ENCODE data around the gene SORCS1. TPM values are rescaled to one million over a fixed set of nuclear protein-coding genes. Genes with fewer than 3 reads are reported as not detected.
A peak's percentile ranks its signal among the peaks of the same experiment; 100 is the strongest.
"Not testable (repeated sequence)": the region's sequence is repeated elsewhere in the genome, so short reads cannot be mapped to it uniquely, and the experiment has no call there.

Gene SORCS1
- total and polyA plus RNA-seq, 4 donors, result 0.04 to 3.5 (median 0.05) TPM

DNA sequence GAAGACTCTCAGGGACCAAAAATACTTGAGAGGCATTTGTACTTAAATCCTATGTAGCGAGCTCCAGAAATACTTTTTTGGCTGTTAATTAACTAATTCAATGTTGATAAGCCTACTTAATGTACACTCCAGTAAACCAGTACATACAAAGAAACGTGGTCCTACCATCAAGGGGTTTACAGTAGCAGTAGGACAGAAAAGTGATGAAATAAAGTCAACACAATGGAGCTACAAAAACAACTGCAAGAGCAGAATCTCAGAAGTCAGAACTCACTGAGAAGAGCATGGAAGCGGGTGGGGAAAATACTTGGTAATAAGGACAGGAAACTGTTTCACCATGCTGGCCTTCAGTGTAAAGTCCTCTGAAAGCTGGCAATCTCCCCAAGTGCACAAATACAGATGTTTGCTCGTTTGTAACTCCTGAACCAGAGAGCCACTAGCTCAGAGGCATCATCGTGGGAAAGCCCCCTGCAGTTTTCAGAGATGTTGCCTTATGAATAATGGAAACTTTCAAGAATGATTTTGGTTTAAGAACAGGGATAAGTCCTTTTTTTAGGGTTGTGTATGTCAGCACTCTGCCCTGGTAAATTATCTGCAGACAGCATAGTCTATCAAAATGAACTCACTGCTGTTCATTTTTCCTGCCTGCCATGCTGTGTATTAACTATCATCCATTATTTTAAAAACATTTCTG, 233.2 kb downstream of the SORCS1 start:
- H3K4me1 ChIP-seq (ENCODE audit: control insufficient read depth in 5 of 5, insufficient read depth in 5 of 5, low read length in 5 of 5), result peaks cover 0 to 11% (median 0%) of the 10 kb centered on the region in 5 donors
- 28 to 33% methylated on average over 5 of the region's 5 CpGs for WGBS, 2 donors
- H3K27ac ChIP-seq (ENCODE audit: low read depth in 1 of 2, low read length in 1 of 2), result no peak overlapping the region
- DNase-seq, result peak; percentile 17 to 64 (median 18)
- H3K9ac ChIP-seq (ENCODE audit: insufficient read depth in 1 of 2, low read length in 2 of 2), result no peak overlapping the region
- H3K9me3 ChIP-seq (ENCODE audit: control insufficient read depth in 4 of 4, insufficient read depth in 3 of 4, low read length in 3 of 4), result no peaks in the 10 kb centered on the region
- ATAC-seq (ENCODE audit: insufficient read depth, low FRiP score), result peak; percentile 44
- TF ChIP-seq, protein P1, sequence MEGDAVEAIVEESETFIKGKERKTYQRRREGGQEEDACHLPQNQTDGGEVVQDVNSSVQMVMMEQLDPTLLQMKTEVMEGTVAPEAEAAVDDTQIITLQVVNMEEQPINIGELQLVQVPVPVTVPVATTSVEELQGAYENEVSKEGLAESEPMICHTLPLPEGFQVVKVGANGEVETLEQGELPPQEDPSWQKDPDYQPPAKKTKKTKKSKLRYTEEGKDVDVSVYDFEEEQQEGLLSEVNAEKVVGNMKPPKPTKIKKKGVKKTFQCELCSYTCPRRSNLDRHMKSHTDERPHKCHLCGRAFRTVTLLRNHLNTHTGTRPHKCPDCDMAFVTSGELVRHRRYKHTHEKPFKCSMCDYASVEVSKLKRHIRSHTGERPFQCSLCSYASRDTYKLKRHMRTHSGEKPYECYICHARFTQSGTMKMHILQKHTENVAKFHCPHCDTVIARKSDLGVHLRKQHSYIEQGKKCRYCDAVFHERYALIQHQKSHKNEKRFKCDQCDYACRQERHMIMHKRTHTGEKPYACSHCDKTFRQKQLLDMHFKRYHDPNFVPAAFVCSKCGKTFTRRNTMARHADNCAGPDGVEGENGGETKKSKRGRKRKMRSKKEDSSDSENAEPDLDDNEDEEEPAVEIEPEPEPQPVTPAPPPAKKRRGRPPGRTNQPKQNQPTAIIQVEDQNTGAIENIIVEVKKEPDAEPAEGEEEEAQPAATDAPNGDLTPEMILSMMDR (IDR thresholded peaks at IDR 0.05; ENCODE audit: control extremely low read depth, extremely low read depth), result no peak
- H3K4me3 ChIP-seq, result no peak overlapping the region
- no peaks in the 10 kb centered on the region for H3K36me3 ChIP-seq (ENCODE audit: control insufficient read depth in 4 of 4, insufficient read depth in 4 of 4, low read length in 4 of 4)
- H3K27me3 ChIP-seq (ENCODE audit: control insufficient read depth in 3 of 3, insufficient read depth in 3 of 3, low read length in 2 of 3), result no peaks in the 10 kb centered on the region

DNA sequence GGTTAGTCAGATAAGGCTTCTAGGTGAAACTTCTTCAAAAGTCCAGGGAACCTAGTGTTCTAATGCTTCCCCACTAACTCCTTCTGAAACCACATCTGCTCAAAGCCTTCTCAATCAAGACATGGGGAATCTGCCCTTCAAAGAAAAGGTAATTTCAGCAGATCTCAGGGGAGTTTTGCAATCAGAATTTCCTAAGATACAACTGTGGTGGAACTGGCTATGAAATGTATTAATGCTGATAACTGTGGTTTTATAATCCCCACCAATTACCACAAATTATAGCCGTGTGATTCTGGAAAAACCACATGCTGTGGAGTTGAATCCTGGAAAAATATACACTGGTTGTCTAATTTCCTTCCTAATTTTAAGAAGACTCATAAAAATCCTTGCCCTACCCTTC, 233.8 kb downstream of the SORCS1 start:
- Histone ChIP-seq H3K9ac (ENCODE audit: insufficient read depth in 1 of 2, low read length in 2 of 2) (no peak overlapping the region), H3K27me3 (ENCODE audit: control insufficient read depth in 3 of 3, insufficient read depth in 3 of 3, low read length in 2 of 3) (no peaks in the 10 kb centered on the region), H3K36me3 (ENCODE audit: control insufficient read depth in 4 of 4, insufficient read depth in 4 of 4, low read length in 4 of 4) (no peaks in the 10 kb centered on the region), H3K9me3 (ENCODE audit: control insufficient read depth in 4 of 4, insufficient read depth in 3 of 4, low read length in 3 of 4) (no peaks in the 10 kb centered on the region), H3K27ac (ENCODE audit: low read depth in 1 of 2, low read length in 1 of 2) (no peak overlapping the region), H3K4me3 (no peak overlapping the region), H3K4me1 (ENCODE audit: control insufficient read depth in 5 of 5, insufficient read depth in 5 of 5, low read length in 5 of 5) (peaks cover 0 to 11% (median 0%) of the 10 kb centered on the region in 5 donors)
- TF ChIP-seq, protein P1 (IDR thresholded peaks at IDR 0.05; ENCODE audit: control extremely low read depth, extremely low read depth), result no peak
- WGBS, 2 donors, result 14 to 31% methylated on average over 1 of the region's 1 CpG
- no peak for ATAC-seq (ENCODE audit: insufficient read depth, low FRiP score)
- DNase-seq, result no peak

DNA sequence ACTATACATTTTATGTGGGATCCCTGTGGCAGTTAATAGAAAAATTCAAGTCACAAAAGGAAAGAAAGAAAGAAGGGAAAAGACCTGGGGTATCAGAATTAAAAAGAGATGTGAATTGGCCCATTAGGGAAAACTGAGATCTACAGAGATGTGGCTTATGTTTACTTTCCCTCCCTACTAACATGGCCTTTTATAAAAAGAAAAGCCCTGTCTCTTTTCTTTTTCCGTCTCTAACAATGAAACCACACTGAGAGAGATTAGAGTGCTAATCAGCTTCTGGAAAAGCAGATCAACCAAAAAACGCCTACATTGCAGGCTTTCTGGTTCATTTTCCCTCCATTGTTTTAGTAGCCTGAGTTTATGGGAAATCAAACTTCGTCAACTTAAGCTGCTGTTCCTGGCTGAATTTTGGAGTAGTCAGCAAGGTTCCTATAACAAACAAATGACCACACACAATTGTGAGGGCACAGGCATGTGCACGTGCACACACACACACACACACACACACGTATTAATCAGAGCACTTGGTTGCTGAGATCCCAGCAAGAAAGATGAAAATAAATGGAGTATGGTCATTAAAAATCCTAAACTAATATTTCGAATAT, 235.1 kb downstream of the SORCS1 start:
- Histone ChIP-seq H3K9me3 (ENCODE audit: control insufficient read depth in 4 of 4, insufficient read depth in 3 of 4, low read length in 3 of 4) (no peaks in the 10 kb centered on the region), H3K36me3 (ENCODE audit: control insufficient read depth in 4 of 4, insufficient read depth in 4 of 4, low read length in 4 of 4) (no peaks in the 10 kb centered on the region), H3K4me1 (ENCODE audit: control insufficient read depth in 5 of 5, insufficient read depth in 5 of 5, low read length in 5 of 5) (peaks cover 0 to 11% (median 0%) of the 10 kb centered on the region in 5 donors), H3K4me3 (no peak overlapping the region), H3K27me3 (ENCODE audit: control insufficient read depth in 3 of 3, insufficient read depth in 3 of 3, low read length in 2 of 3) (no peaks in the 10 kb centered on the region), H3K9ac (ENCODE audit: insufficient read depth in 1 of 2, low read length in 2 of 2) (no peak overlapping the region), H3K27ac (ENCODE audit: low read depth in 1 of 2, low read length in 1 of 2) (no peak overlapping the region)
- no peak for DNase-seq
- WGBS, 2 donors, result 83 to 89% methylated on average over 6 of the region's 6 CpGs
- no peak for ATAC-seq (ENCODE audit: insufficient read depth, low FRiP score)
- TF ChIP-seq, protein P1 (IDR thresholded peaks at IDR 0.05; ENCODE audit: control extremely low read depth, extremely low read depth), result no peak

DNA sequence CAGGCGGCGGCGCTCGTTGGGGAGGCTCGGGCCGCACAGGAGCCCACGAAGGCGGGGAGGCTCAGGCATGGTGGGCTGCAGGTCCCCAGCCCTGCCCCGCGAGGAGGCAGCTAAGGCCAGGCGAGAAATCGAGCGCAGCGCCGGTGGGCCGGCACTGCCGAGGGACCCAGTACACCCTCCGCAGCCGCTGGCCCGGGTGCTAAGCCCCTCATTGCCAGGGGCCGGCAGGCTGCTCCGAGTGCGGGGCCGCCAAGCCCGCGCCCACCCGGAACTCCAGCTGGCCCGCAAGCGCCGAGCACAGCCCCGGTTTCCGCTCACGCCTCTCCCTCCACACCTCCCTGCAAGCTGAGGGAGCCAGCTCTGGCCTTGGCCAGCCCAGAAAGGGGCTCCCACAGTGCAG, 236.4 kb downstream of the SORCS1 start:
- ATAC-seq (ENCODE audit: insufficient read depth, low FRiP score); H3K9me3 ChIP-seq (ENCODE audit: control insufficient read depth in 4 of 4, insufficient read depth in 3 of 4, low read length in 3 of 4); H3K9ac ChIP-seq (ENCODE audit: insufficient read depth in 1 of 2, low read length in 2 of 2); DNase-seq; H3K27me3 ChIP-seq (ENCODE audit: control insufficient read depth in 3 of 3, insufficient read depth in 3 of 3, low read length in 2 of 3); H3K27ac ChIP-seq (ENCODE audit: low read depth in 1 of 2, low read length in 1 of 2); H3K36me3 ChIP-seq (ENCODE audit: control insufficient read depth in 4 of 4, insufficient read depth in 4 of 4, low read length in 4 of 4); H3K4me3 ChIP-seq: not testable (repeated sequence)
- H3K4me1 ChIP-seq (ENCODE audit: control insufficient read depth in 5 of 5, insufficient read depth in 5 of 5, low read length in 5 of 5), result peaks cover 0 to 11% (median 0%) of the 10 kb centered on the region in 5 donors
- 93 to 95% methylated on average over 33 of the region's 33 CpGs for WGBS, 2 donors

All from lung (tissue), 12 donors.